Vagina (tissue), 2 donors: ENCODE measurements around the gene PPP2R2C. TPM values are rescaled to one million over a fixed set of nuclear protein-coding genes. Genes with fewer than 3 reads are reported as not detected.

Experiments
- DNase-seq, 2 donors: peaks; one replicate each; pipeline ENCODE4 v3.0.0-alpha.2; 2017; ENCODE audit errors: extremely low spot score in 2 of 2
- H3K27ac ChIP-seq: fragments of 200-600 bp; sonication (generic); one replicate; pipeline ENCODE4 v1.5.1; 2019
- H3K27me3 ChIP-seq: fragments of 200-600 bp; sonication (generic); one replicate; pipeline ENCODE4 v1.5.1; 2019
- H3K36me3 ChIP-seq, 2 donors: fragments of 200-600 bp; sonication (generic); one replicate each; pipeline ENCODE4 v1.5.1; 2017 to 2019
- H3K4me1 ChIP-seq: fragments of 200-600 bp; sonication (generic); one replicate; pipeline ENCODE4 v1.5.1; 2019
- H3K4me3 ChIP-seq, 2 donors: fragments of 200-600 bp; sonication (generic); 1 replicate in 1 of 2; 2 replicates in 1 of 2; pipeline ENCODE4 v1.5.1; 2016 to 2019
- H3K9me3 ChIP-seq: fragments of 200-600 bp; sonication (generic); one replicate; pipeline ENCODE4 v1.5.1; 2019
- POLR2A ChIP-seq, 2 donors: fragments of 450-650 bp; IDR thresholded peaks; one replicate each; pipeline ENCODE4 v1.6.1; 2017; ENCODE audit warnings: antibody characterized with exemption in 2 of 2, mild to moderate bottlenecking in 2 of 2, moderate library complexity in 2 of 2
- POLR2AphosphoS5 ChIP-seq, 2 donors: sonication (generic); formaldehyde crosslinking; IDR thresholded peaks; one replicate each; pipeline ENCODE4 v1.9.0; 2017; ENCODE audit warnings: antibody characterized with exemption in 2 of 2, mild to moderate bottlenecking in 2 of 2, low read depth in 1 of 2; ENCODE audit not compliant: insufficient read depth in 1 of 2
- intact Hi-C: fragments of 100-400 bp; cut with DNase I; formaldehyde crosslinking; loops from one replicate; pipeline ENCODE4 v1.15.1; 2023
- total RNA-seq: library from RNA; depleted of rRNA; stranded (reverse); fragments of >200 nt; gene quantifications from one replicate; pipeline ENCODE4 v1.2.3, GENCODE V29; 2016
- TF ChIP-seq, protein P1 (sequence below), 3 experiments: fragments of 450-650 bp in 2 of 3; fragments of 200-600 bp in 1 of 3; sonication (generic) in 1 of 3; IDR thresholded peaks; one replicate each; pipeline ENCODE4 v1.5.1; 2017 to 2019; ENCODE audit warnings: antibody characterized with exemption in 3 of 3, mild to moderate bottlenecking in 2 of 3, moderate library complexity in 2 of 3

PPP2R2C gene
- total RNA-seq, 1 donor from 2014 or later: 17.2 TPM

DNA sequence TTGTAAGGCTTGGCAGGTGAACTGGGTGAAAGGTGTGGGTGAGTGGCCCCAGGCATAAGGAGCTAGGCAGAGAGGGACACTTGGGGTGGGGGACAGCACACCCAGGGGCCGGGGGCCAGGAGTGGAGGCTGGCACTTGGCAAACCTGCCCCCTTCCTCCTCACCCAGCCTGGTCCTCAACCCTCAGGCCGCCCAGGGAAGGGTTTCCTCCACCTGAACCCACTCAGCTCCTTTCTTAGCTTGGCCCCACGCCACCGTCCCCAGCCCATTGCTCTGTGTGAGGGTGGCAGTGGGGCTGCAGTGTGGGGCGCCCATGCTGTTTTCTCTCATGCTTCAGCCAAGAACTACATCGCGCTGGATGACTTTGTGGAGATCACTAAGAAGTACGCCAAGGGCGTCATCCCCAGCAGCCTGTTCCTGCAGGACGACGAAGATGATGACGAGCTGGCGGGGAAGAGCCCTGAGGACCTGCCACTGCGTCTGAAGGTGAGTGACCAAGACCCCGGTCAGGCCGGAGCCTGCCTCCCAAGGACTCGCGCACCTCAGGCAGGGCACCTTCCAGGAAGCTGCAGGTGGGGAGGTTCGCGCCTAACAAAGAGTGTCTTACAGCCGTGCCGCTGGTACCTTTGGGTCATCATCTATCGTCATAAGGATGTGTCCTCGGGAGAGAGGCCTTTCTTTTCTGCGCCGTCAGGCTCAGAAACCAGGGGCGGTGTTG, 177.6 kb downstream of the PPP2R2C start:
- DNase-seq: no peak
- TF ChIP-seq, protein P1, sequence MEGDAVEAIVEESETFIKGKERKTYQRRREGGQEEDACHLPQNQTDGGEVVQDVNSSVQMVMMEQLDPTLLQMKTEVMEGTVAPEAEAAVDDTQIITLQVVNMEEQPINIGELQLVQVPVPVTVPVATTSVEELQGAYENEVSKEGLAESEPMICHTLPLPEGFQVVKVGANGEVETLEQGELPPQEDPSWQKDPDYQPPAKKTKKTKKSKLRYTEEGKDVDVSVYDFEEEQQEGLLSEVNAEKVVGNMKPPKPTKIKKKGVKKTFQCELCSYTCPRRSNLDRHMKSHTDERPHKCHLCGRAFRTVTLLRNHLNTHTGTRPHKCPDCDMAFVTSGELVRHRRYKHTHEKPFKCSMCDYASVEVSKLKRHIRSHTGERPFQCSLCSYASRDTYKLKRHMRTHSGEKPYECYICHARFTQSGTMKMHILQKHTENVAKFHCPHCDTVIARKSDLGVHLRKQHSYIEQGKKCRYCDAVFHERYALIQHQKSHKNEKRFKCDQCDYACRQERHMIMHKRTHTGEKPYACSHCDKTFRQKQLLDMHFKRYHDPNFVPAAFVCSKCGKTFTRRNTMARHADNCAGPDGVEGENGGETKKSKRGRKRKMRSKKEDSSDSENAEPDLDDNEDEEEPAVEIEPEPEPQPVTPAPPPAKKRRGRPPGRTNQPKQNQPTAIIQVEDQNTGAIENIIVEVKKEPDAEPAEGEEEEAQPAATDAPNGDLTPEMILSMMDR (IDR thresholded peaks at IDR 0.05): no peak
- no peak for TF ChIP-seq POLR2A (IDR thresholded peaks at IDR 0.05)
- no peak for TF ChIP-seq POLR2AphosphoS5 (IDR thresholded peaks at IDR 0.05; ENCODE audit: insufficient read depth in 1 of 2, low read depth in 1 of 2)
- no peak overlapping the region for H3K27ac ChIP-seq
- no peaks in the 10 kb centered on the region for H3K9me3 ChIP-seq
- intact Hi-C loops: no loop called here
- H3K36me3 ChIP-seq: peaks cover 0 to 42% of the 10 kb centered on the region in 2 donors
- H3K4me1 ChIP-seq: no peaks in the 10 kb centered on the region
- H3K4me3 ChIP-seq: no peak overlapping the region
- H3K27me3 ChIP-seq: no peaks in the 10 kb centered on the region

DNA sequence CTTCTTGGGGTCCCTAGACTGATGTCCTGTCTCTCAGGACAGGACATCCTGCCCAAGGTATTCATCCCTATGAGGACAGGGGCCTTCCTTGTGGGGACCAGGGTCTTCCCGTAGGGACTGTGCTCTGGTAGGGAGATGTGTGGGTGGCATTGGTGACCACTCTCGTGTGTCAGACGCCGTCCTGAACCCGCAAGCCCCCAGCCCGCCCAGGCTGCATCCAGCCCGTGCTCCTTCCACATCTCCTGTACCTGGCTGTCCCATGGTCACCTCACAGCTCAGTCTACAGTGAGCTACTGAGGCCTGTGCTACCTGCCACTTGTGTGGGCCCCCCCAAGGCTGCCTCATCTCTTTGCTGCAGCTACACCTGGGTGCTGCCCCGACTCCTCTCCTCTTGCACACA, 178.8 kb downstream of the PPP2R2C start:
- no peaks in the 10 kb centered on the region for H3K27me3 ChIP-seq
- H3K36me3 ChIP-seq: peaks cover 0 to 52% of the 10 kb centered on the region in 2 donors
- H3K4me3 ChIP-seq: no peak overlapping the region
- TF ChIP-seq, protein P1 (IDR thresholded peaks at IDR 0.05): no peak
- TF ChIP-seq POLR2AphosphoS5 (IDR thresholded peaks at IDR 0.05; ENCODE audit: insufficient read depth in 1 of 2, low read depth in 1 of 2): no peak
- TF ChIP-seq POLR2A (IDR thresholded peaks at IDR 0.05): no peak
- no peaks in the 10 kb centered on the region for H3K4me1 ChIP-seq
- intact Hi-C loops: no loop called here
- no peaks in the 10 kb centered on the region for H3K9me3 ChIP-seq
- H3K27ac ChIP-seq: no peak overlapping the region
- no peak for DNase-seq

DNA sequence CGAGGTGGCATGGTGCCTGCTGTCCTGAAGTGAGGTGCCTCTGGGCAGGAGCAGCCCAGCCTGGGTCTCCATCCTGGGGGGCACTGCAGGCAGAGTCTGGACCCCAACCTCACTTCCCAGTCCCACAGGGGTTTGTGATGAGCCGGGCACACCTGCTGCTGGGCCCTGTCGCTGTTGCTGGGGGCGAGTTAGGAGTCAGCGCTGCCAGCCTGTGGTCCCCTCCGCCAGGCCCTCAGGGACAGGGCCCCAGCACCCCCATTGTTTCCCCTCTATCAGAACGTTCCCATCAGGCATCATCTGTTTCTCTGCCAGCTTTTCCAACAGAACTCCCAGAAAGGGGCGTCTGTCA, 179.3 kb downstream of the PPP2R2C start:
- intact Hi-C loops: no loop called here
- Histone ChIP-seq H3K9me3 (no peaks in the 10 kb centered on the region), H3K27ac (no peak overlapping the region), H3K4me1 (no peaks in the 10 kb centered on the region), H3K27me3 (no peaks in the 10 kb centered on the region), H3K36me3 (peaks cover 0 to 55% of the 10 kb centered on the region in 2 donors), H3K4me3 (no peak overlapping the region)
- no peak for TF ChIP-seq POLR2AphosphoS5 (IDR thresholded peaks at IDR 0.05; ENCODE audit: insufficient read depth in 1 of 2, low read depth in 1 of 2)
- no peak for TF ChIP-seq POLR2A (IDR thresholded peaks at IDR 0.05)
- DNase-seq: no peak

DNA sequence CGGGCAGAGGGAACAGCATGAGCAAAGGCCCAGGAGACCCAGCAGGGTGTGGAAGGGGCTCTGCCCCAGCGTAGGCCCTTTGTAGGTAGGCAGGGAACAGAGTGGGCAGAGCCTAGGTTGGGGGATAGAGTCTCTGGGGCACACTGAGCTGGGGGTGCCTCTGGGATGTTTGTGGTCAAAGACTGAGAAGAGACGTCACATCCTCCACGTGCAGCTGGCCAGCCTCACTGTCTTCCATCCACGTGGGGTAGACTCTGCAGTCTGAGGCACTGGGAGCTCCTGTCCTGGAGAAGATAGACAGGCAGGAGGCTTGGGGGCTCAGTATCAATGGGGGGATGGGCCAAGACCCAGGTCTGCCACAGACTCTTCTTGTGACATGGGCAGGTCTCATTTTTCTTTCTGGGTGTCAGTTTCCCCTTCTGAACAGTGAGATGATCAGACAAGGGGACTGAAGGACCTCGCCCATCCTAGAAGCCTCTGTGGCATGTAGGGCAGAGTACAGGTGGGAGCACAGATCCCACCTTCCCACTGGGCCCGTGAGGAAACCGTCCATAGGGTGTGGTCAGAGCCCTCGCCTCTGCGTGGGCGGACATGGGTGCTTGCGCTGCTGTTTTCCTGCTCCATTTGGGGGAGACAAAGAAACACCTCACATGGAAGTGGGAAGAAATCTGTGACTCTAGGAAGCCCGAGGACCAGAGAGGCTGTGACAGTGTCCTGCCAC, 179.9 kb downstream of the PPP2R2C start:
- intact Hi-C loops: no loop called here
- no peaks in the 10 kb centered on the region for H3K27me3 ChIP-seq
- no peaks in the 10 kb centered on the region for H3K9me3 ChIP-seq
- DNase-seq: no peak
- no peaks in the 10 kb centered on the region for H3K4me1 ChIP-seq
- TF ChIP-seq POLR2AphosphoS5 (IDR thresholded peaks at IDR 0.05; ENCODE audit: insufficient read depth in 1 of 2, low read depth in 1 of 2) (no peak), POLR2A (IDR thresholded peaks at IDR 0.05) (no peak)
- TF ChIP-seq, protein P1 (IDR thresholded peaks at IDR 0.05): no peak
- no peak overlapping the region for H3K27ac ChIP-seq
- H3K36me3 ChIP-seq: peaks cover 0 to 58% of the 10 kb centered on the region in 2 donors
- H3K4me3 ChIP-seq: no peak overlapping the region

DNA sequence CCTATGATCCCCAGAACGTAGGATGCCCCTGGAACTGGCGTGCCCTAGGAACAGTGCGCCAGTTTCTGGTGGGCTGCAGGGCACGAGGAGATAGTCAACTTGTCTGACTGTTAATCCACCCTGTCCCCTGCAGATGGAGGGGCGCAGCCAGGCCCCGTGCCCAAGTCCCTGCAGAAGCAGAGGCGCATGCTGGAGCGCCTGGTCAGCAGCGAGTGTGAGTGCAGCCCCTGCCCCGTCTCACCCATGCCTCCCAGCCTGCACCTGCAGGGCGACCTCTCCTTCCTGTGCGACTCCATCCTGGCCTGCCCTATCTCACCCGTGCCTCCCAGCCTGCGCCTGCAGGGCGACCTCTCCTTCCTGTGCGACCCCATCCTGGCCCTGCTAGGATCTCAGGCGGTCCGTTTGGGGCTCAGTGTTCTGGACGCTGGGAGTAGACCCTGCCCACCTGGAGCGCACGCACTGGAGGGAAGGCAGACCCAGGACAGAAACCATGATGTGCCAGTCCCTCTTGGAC, 180.6 kb downstream of the PPP2R2C start:
- no peak overlapping the region for H3K27ac ChIP-seq
- peaks cover 0 to 62% of the 10 kb centered on the region in 2 donors for H3K36me3 ChIP-seq
- no peaks in the 10 kb centered on the region for H3K4me1 ChIP-seq
- H3K4me3 ChIP-seq: no peak overlapping the region
- TF ChIP-seq POLR2AphosphoS5 (IDR thresholded peaks at IDR 0.05; ENCODE audit: insufficient read depth in 1 of 2, low read depth in 1 of 2): no peak
- TF ChIP-seq, protein P1 (IDR thresholded peaks at IDR 0.05): no peak
- TF ChIP-seq POLR2A (IDR thresholded peaks at IDR 0.05): no peak
- H3K9me3 ChIP-seq: no peaks in the 10 kb centered on the region
- no peak for DNase-seq
- no peaks in the 10 kb centered on the region for H3K27me3 ChIP-seq
- intact Hi-C loops: no loop called here
